ENCODE results near the gene TMC4.

The TMC4 gene

DNA sequence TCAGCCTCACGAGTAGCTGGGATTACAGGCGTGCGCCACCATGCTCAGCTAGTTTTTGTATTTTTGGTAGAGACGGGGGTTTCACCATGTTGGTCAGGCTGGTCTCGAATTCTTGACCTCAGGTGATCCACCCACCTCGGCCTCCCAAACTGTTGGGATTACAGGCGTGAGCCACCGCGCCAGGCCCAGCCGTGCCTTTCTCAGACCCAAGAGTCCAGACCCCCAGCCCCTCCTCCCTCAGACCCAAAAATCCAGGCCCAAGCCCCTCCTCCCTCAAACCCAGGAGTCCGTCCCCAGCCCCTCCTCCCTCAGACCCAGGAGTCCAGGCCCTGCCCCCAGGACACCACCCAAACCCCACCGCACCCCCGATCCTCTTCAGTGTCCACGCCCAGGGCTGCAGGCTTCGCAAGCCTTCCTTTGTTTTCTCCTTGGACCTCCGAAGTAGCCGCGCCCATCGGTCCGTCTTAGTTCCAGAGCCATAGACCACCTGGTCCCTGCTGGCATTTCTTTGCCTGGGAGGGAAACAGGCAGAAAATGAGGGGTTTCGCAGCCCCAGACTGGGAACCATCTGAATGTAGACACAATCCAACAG lies 3.7 kb downstream of the TMC4 start:
- no peak overlapping the region for H3K4me2 ChIP-seq (ENCODE audit: low read depth, low read length, poor library complexity, severe bottlenecking)
- TF ChIP-seq EZH2phosphoT487 (IDR thresholded peaks at IDR 0.05; ENCODE audit: borderline replicate concordance) (no peak), CTCF (conservative IDR thresholded peaks at IDR 0.05; ENCODE audit: low read length) (no peak)
- no peaks in the 10 kb centered on the region for H3K4me1 ChIP-seq (ENCODE audit: insufficient read depth, low read length, poor library complexity, severe bottlenecking)
- H3K27me3 ChIP-seq (ENCODE audit: insufficient read depth, low read length, poor library complexity, severe bottlenecking), result no peaks in the 10 kb centered on the region
- no peak overlapping the region for H3K9ac ChIP-seq (ENCODE audit: low read depth, low read length, poor library complexity, severe bottlenecking)
- no peaks in the 10 kb centered on the region for H3K9me2 ChIP-seq (replicated peaks; ENCODE audit: low read depth, low read length)
- H3F3A ChIP-seq (ENCODE audit: low read depth), result no peaks in the 10 kb centered on the region
- no peaks in the 10 kb centered on the region for H3K9me3 ChIP-seq (ENCODE audit: insufficient read depth, low read depth, low read length)
- no peak overlapping the region for H2AFZ ChIP-seq (ENCODE audit: low read length)
- no peaks in the 10 kb centered on the region for H3K36me3 ChIP-seq (ENCODE audit: insufficient read depth, low read length)
- no peaks in the 10 kb centered on the region for H3K79me2 ChIP-seq (ENCODE audit: insufficient read depth, low read length)
- H4K20me1 ChIP-seq (ENCODE audit: insufficient read depth, low read length, poor library complexity, severe bottlenecking), result no peaks in the 10 kb centered on the region
- H3K4me3 ChIP-seq (ENCODE audit: low read length, poor library complexity, severe bottlenecking), result no peak overlapping the region

DNA sequence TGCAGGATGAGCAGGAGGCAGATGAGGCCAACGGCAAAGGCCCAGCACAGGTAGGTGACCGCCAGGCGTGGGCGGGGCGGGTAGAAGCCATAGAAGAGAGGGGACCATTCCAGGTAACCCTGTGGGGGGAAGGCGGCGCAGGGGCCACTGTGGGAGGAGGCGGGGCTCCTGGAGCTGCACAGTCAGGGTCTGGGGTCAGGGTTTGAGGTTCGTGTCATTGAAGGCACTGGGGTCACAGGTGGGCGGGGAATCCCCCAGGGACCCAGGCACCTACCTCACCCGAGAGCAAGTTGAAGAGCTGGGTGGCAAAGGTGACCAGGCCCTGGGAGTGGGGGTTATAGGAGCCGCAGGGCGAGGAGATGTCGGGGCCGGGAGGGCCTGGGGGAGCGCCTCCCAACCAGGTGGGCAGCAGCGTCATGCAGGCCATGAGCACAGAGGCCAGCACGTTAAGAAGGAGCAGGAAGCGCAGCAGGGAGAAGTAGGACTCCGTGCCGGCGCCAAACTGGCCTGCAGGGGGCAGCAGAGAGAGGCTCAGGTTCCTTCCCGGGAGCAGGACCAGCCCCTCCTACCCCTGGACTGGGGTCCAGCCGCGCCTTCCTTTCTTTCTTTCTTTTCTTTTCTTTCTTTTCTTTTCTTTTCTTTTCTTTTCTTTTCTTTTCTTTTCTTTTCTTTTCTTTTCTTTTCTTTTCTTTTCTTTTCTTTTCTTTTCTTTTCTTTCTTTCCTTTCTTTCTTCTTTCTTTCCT lies 4.6 kb downstream of the TMC4 start:
- no peaks in the 10 kb centered on the region for H4K20me1 ChIP-seq (ENCODE audit: insufficient read depth, low read length, poor library complexity, severe bottlenecking)
- no peaks in the 10 kb centered on the region for H3K27me3 ChIP-seq (ENCODE audit: insufficient read depth, low read length, poor library complexity, severe bottlenecking)
- H3K4me2 ChIP-seq (ENCODE audit: low read depth, low read length, poor library complexity, severe bottlenecking), result peak overlapping the region; percentile 59
- TF ChIP-seq EZH2phosphoT487 (IDR thresholded peaks at IDR 0.05; ENCODE audit: borderline replicate concordance), result no peak
- peak; percentile 67 for TF ChIP-seq CTCF (conservative IDR thresholded peaks at IDR 0.05; ENCODE audit: low read length)
- H3K9ac ChIP-seq (ENCODE audit: low read depth, low read length, poor library complexity, severe bottlenecking), result no peak overlapping the region
- no peaks in the 10 kb centered on the region for H3K36me3 ChIP-seq (ENCODE audit: insufficient read depth, low read length)
- H2AFZ ChIP-seq (ENCODE audit: low read length), result peak overlapping the region; percentile 80; the same call in 1 of the 2 replicates
- no peaks in the 10 kb centered on the region for H3K79me2 ChIP-seq (ENCODE audit: insufficient read depth, low read length)
- H3K9me3 ChIP-seq (ENCODE audit: insufficient read depth, low read depth, low read length), result no peaks in the 10 kb centered on the region
- H3F3A ChIP-seq (ENCODE audit: low read depth), result no peaks in the 10 kb centered on the region
- no peaks in the 10 kb centered on the region for H3K9me2 ChIP-seq (replicated peaks; ENCODE audit: low read depth, low read length)
- no peaks in the 10 kb centered on the region for H3K4me1 ChIP-seq (ENCODE audit: insufficient read depth, low read length, poor library complexity, severe bottlenecking)
- H3K4me3 ChIP-seq (ENCODE audit: low read length, poor library complexity, severe bottlenecking), result peak overlapping the region; percentile 40

DNA sequence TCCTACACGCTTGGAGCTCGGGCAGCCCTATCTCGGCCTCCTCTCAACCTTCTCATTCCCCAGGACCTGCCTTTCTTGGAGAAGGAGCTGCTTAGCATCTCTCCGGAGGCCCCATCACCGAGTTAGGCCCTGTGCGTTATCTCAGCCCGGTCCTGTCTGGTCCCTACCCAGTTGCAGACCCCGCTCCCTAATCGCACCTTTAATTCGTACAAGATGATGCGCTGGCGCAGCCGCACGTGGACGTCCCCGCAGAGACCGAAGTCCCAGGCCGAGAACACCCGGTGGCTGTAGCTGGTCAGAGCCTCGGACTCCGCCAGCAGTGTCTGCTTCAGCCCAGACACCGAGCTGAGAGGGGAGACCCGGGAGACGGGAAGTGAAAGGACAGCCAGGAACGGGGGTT lies 7.7 kb downstream of the TMC4 start:
- H3F3A ChIP-seq (ENCODE audit: low read depth), result no peaks in the 10 kb centered on the region
- no peak overlapping the region for H3K4me3 ChIP-seq (ENCODE audit: low read length, poor library complexity, severe bottlenecking)
- H3K9me3 ChIP-seq (ENCODE audit: insufficient read depth, low read depth, low read length), result no peaks in the 10 kb centered on the region
- peaks cover 17% of the 10 kb centered on the region; the same call in 1 of the 2 replicates for H3K79me2 ChIP-seq (ENCODE audit: insufficient read depth, low read length)
- H3K27me3 ChIP-seq (ENCODE audit: insufficient read depth, low read length, poor library complexity, severe bottlenecking), result no peaks in the 10 kb centered on the region
- no peaks in the 10 kb centered on the region for H3K36me3 ChIP-seq (ENCODE audit: insufficient read depth, low read length)
- H3K9me2 ChIP-seq (replicated peaks; ENCODE audit: low read depth, low read length), result no peaks in the 10 kb centered on the region
- H3K9ac ChIP-seq (ENCODE audit: low read depth, low read length, poor library complexity, severe bottlenecking), result no peak overlapping the region
- no peak for TF ChIP-seq EZH2phosphoT487 (IDR thresholded peaks at IDR 0.05; ENCODE audit: borderline replicate concordance)
- no peak for TF ChIP-seq CTCF (conservative IDR thresholded peaks at IDR 0.05; ENCODE audit: low read length)
- no peak overlapping the region for H2AFZ ChIP-seq (ENCODE audit: low read length)
- H3K4me2 ChIP-seq (ENCODE audit: low read depth, low read length, poor library complexity, severe bottlenecking), result no peak overlapping the region
- H4K20me1 ChIP-seq (ENCODE audit: insufficient read depth, low read length, poor library complexity, severe bottlenecking), result no peaks in the 10 kb centered on the region
- H3K4me1 ChIP-seq (ENCODE audit: insufficient read depth, low read length, poor library complexity, severe bottlenecking), result peaks cover 8% of the 10 kb centered on the region
